SK-N-SH (cell line): ENCODE measurements around the gene CYFIP1. TPM values are rescaled to one million over a fixed set of nuclear protein-coding genes. Genes with fewer than 3 reads are reported as not detected.

Experiments used
- CTCF ChIA-PET: fragments of 300-600, 350-600 bp; formaldehyde crosslinking; extraction: SDS; loops from one replicate; lab custom pipeline; 2021; lab: Yijun Ruan, JAX
- POLR2A ChIA-PET: fragments of 350-600 bp; sonication (Branson Sonifier 250); formaldehyde crosslinking; extraction: SDS; loops from one replicate; lab custom pipeline; 2020; ENCODE audit warnings: antibody characterized with exemption, inconsistent platforms; lab: Yijun Ruan, JAX
- DNase-seq: peaks from one replicate; pipeline ENCODE4 v3.0.0; 2012
- H2AFZ ChIP-seq: fragments of 200-600 bp; sonication (generic); 2 replicates; pipeline ENCODE4 v1.8.1; 2016; ENCODE audit warnings: antibody characterized with exemption, mild to moderate bottlenecking, low read depth
- H3F3A ChIP-seq: fragments of 200-600 bp; sonication (generic); replicated peaks from 2 replicates; pipeline ENCODE3; 2016; ENCODE audit warnings: antibody characterized with exemption, mild to moderate bottlenecking; ENCODE audit not compliant: insufficient read depth
- H3K27ac ChIP-seq, 2 experiments: fragments of 200-500 bp in 1 of 2; fragments of 200-600 bp in 1 of 2; sonication (Bioruptor generic) in 1 of 2; sonication (generic), shearing (Covaris generic) in 1 of 2; 2 replicates each; pipeline versions ENCODE4 v1.5.1 to v1.6.1; 2014 to 2016; ENCODE audit warnings: low read depth in 2 of 2, inconsistent platforms in 1 of 2, low read length in 1 of 2, mild to moderate bottlenecking in 1 of 2, mixed read lengths in 1 of 2
- H3K27me3 ChIP-seq: fragments of 200-600 bp; sonication (generic), shearing (Covaris generic); 2 replicates; pipeline ENCODE4 v1.6.1; 2016; ENCODE audit warnings: mixed run types; ENCODE audit not compliant: insufficient read depth
- H3K36me3 ChIP-seq, 2 experiments: fragments of 200-500 bp in 1 of 2; fragments of 200-600 bp in 1 of 2; sonication (Bioruptor generic) in 1 of 2; sonication (generic) in 1 of 2; replicated peaks in 1 of 2; 2 replicates each; pipeline versions ENCODE3 to v1.5.1; 2014 to 2016; ENCODE audit warnings: low read length in 1 of 2, mild to moderate bottlenecking in 1 of 2; ENCODE audit not compliant: insufficient read depth in 2 of 2, control insufficient read depth in 1 of 2
- H3K4me1 ChIP-seq, 2 experiments: fragments of 200-500 bp in 1 of 2; fragments of 200-600 bp in 1 of 2; sonication (Bioruptor generic) in 1 of 2; sonication (generic), shearing (Covaris generic) in 1 of 2; 2 replicates each; pipeline versions ENCODE4 v1.5.1 to v1.6.1; 2014 to 2016; ENCODE audit warnings: low read depth in 1 of 2, low read length in 1 of 2, mixed run types in 1 of 2; ENCODE audit not compliant: insufficient read depth in 2 of 2, control insufficient read depth in 1 of 2
- H3K4me2 ChIP-seq: fragments of 200-600 bp; sonication (generic), shearing (Covaris generic); 2 replicates; pipeline ENCODE4 v1.6.1; 2017; ENCODE audit warnings: mixed run types
- H3K4me3 ChIP-seq, 2 experiments: fragments of 200-500 bp in 1 of 2; fragments of 200-600 bp in 1 of 2; sonication (Bioruptor generic) in 1 of 2; sonication (generic), shearing (Covaris generic) in 1 of 2; 2 replicates each; pipeline versions ENCODE4 v1.5.1 to v1.8.1; 2014 to 2016; ENCODE audit warnings: low read depth in 2 of 2, inconsistent platforms in 1 of 2, low read length in 1 of 2, mild to moderate bottlenecking in 1 of 2, mixed read lengths in 1 of 2, moderate library complexity in 1 of 2
- H3K79me2 ChIP-seq: fragments of 200-600 bp; sonication (generic); 2 replicates; pipeline ENCODE4 v1.8.1; 2017; ENCODE audit warnings: mild to moderate bottlenecking; ENCODE audit not compliant: insufficient read depth
- H3K9ac ChIP-seq: fragments of 200-600 bp; sonication (generic); 2 replicates; pipeline ENCODE4 v1.6.1; 2017; ENCODE audit warnings: mixed run types
- H3K9me2 ChIP-seq: fragments of 200-600 bp; sonication (generic); 2 replicates; pipeline ENCODE4 v1.6.1; 2017; ENCODE audit warnings: mixed run types
- H3K9me3 ChIP-seq: fragments of 200-600 bp; sonication (generic); 2 replicates; pipeline ENCODE4 v1.6.1; 2017; ENCODE audit warnings: mixed run types, mild to moderate bottlenecking, moderate library complexity
- H4K20me1 ChIP-seq: fragments of 200-600 bp; sonication (generic); 2 replicates; pipeline ENCODE4 v1.6.1; 2017; ENCODE audit warnings: mild to moderate bottlenecking, mixed run types; ENCODE audit not compliant: insufficient read depth
- CHD2 ChIP-seq: fragments of 150-350 bp; IDR thresholded peaks from 2 replicates; pipeline ENCODE4 v1.6.1; 2018; ENCODE audit warnings: low read length; ENCODE audit not compliant: partially characterized antibody
- FOXJ3 ChIP-seq: sonication (generic); formaldehyde crosslinking; IDR thresholded peaks from 2 replicates; pipeline ENCODE4 v1.5.1; 2020; ENCODE audit warnings: mild to moderate bottlenecking, missing genetic modification reagents
- GATA2 ChIP-seq: sonication (generic); formaldehyde crosslinking; IDR thresholded peaks from 2 replicates; pipeline ENCODE4 v1.5.0; 2020; ENCODE audit warnings: mild to moderate bottlenecking, missing genetic modification reagents
- JUND ChIP-seq: IDR thresholded peaks from 2 replicates; pipeline ENCODE4 v1.4.0; 2012
- POLR2AphosphoS5 ChIP-seq: IDR thresholded peaks from 2 replicates; pipeline ENCODE4 v1.6.1; 2012; ENCODE audit warnings: low read depth, low read length
- RFX5 ChIP-seq: IDR thresholded peaks from 2 replicates; pipeline ENCODE4 v1.6.1; 2012; ENCODE audit warnings: mild to moderate bottlenecking, improper control_type of control experiment, low read length
- RXRA ChIP-seq: IDR thresholded peaks from 2 replicates; pipeline ENCODE4 v1.4.0; 2012; ENCODE audit warnings: low read depth, mild to moderate bottlenecking, borderline replicate concordance
- SIN3A ChIP-seq: IDR thresholded peaks from 2 replicates; pipeline ENCODE4 v1.6.1; 2012; ENCODE audit warnings: low read depth, mild to moderate bottlenecking, low read length, moderate library complexity, borderline replicate concordance
- TCF12 ChIP-seq: IDR thresholded peaks from 2 replicates; pipeline ENCODE4 v1.4.0; 2012
- USF2 ChIP-seq: fragments of 150-350 bp; IDR thresholded peaks from 2 replicates; pipeline ENCODE4 v1.6.1; 2017; ENCODE audit warnings: antibody characterized with exemption, low read length, low read depth, borderline replicate concordance
- whole genome bisulfite sequencing: methylation state at CpG from one replicate; pipeline ENCODE4 v1.1.6; 2017; ENCODE audit warnings: low lambda C conversion rate; 5-methylcytosine and 5-hydroxymethylcytosine counted together
- polyA plus RNA-seq, 3 experiments: library from polyadenylated mRNA; depleted of rRNA; stranded (reverse); fragments of >200 nt; gene quantifications; 2 replicates each; pipeline ENCODE4 v1.2.3, GENCODE V29; 2012
- TF ChIP-seq, protein P1 (sequence below): IDR thresholded peaks from 2 replicates; pipeline ENCODE4 v1.4.0; 2012; ENCODE audit warnings: low read depth, borderline replicate concordance
- TF ChIP-seq, protein P2 (sequence below): IDR thresholded peaks from 2 replicates; pipeline ENCODE4 v1.4.0; 2012; ENCODE audit warnings: low read depth
- TF ChIP-seq, protein P3 (sequence below): IDR thresholded peaks from 2 replicates; pipeline ENCODE4 v1.4.0; 2012; ENCODE audit warnings: low read depth, borderline replicate concordance

Gene CYFIP1
- polyA plus RNA-seq, 1 of the 3 experiments (the other 2 are of a cell fraction) = 53.4 TPM

DNA sequence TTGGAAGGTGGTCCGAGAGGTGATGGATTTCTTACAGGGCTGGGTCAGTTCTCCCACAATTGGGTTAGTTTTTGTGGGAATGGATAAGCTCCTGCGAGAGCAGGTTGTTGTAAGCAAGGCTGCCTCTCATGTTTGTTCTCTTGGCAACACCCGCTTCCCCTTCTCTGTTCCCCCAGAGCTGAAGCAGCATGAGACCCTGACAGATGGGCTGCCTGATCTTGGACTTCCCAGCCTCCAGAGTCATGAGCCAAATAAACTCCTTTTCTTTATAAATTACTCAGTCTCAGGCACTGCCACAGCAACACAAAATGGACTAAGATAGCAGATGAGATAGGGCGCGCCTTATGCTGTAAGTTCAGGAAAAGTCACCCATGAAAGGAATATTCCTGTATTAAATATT, 103.1 kb downstream of the CYFIP1 start:
- TF ChIP-seq, protein P1, sequence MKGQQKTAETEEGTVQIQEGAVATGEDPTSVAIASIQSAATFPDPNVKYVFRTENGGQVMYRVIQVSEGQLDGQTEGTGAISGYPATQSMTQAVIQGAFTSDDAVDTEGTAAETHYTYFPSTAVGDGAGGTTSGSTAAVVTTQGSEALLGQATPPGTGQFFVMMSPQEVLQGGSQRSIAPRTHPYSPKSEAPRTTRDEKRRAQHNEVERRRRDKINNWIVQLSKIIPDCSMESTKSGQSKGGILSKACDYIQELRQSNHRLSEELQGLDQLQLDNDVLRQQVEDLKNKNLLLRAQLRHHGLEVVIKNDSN = no peak
- TF ChIP-seq TCF12 = no peak
- Histone ChIP-seq H3K36me3 (peaks cover 33 to 61% of the 10 kb centered on the region in 2 experiments), H3K4me1 (peaks cover 0 to 4% of the 10 kb centered on the region in 2 experiments; a peak in 1 of 4 replicates), H3F3A (peaks cover 8% of the 10 kb centered on the region), H3K79me2 (no peaks in the 10 kb centered on the region), H3K27ac (no peak overlapping the region), H3K9me3 (no peaks in the 10 kb centered on the region), H4K20me1 (no peaks in the 10 kb centered on the region), H3K4me2 (no peak overlapping the region), H3K27me3 (no peaks in the 10 kb centered on the region), H2AFZ (no peak overlapping the region), H3K9ac (no peak overlapping the region), H3K9me2 (no peaks in the 10 kb centered on the region), H3K4me3 (no peak overlapping the region)
- 98% methylated on average over 5 of the region's 5 CpGs for WGBS
- no peak for DNase-seq
- ChIA-PET POLR2A (no interaction called here), CTCF (interaction anchor here (0.9 kb wide), 1 partner anchor 16 kb away, joined by 3 read pairs; no protein-coding TSS in a partner anchor)

- Histone ChIP-seq H3K9me2 (no peaks in the 10 kb centered on the region), H4K20me1 (no peaks in the 10 kb centered on the region), H3K27ac (no peak overlapping the region), H3K9me3 (no peaks in the 10 kb centered on the region), H3K36me3 (peaks cover 43 to 66% of the 10 kb centered on the region in 2 experiments), H3K4me2 (no peak overlapping the region), H3K4me1 (peaks cover 0 to 4% of the 10 kb centered on the region in 2 experiments; a peak in 1 of 4 replicates), H3K79me2 (no peaks in the 10 kb centered on the region), H2AFZ (no peak overlapping the region), H3F3A (peaks cover 8% of the 10 kb centered on the region), H3K9ac (no peak overlapping the region), H3K4me3 (no peak overlapping the region), H3K27me3 (no peaks in the 10 kb centered on the region)
- 97% methylated on average over 7 of the region's 7 CpGs for WGBS
- TF ChIP-seq CHD2 (no peak), GATA2 (CRISPR knock-in tag) (no peak), USF2 (no peak), RFX5 (no peak), JUND (no peak)
- TF ChIP-seq, protein P2, sequence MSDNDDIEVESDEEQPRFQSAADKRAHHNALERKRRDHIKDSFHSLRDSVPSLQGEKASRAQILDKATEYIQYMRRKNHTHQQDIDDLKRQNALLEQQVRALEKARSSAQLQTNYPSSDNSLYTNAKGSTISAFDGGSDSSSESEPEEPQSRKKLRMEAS = no peak
- TF ChIP-seq, protein P1 = no peak
- ChIA-PET POLR2A (no interaction called here), CTCF (no interaction called here)
- no peak for DNase-seq
Observed at GRCh38 chr15:22874966-22875365, 105.2 kb downstream of the CYFIP1 start.

DNA sequence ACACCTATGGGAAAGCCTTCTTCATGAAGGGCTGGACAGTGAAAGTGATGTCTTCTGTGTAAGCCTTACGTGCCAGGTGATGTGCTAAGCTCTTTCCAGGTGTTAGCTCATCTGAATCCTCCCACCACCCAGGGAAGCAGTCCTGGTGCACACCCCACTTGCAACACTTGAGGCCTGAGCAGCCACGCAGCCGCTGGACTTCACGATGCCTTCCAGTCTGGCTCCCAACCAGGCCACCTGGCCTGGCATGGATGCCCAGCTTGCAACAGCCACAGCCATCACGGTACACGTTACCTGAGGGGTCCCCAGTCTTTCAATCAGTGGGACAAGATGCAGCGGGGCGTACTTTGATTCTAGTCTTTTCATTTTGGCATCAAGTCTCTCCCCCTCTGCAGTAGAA, 105.9 kb downstream of the CYFIP1 start:
- Histone ChIP-seq H3K9me2 (no peaks in the 10 kb centered on the region), H3K9ac (no peak overlapping the region), H2AFZ (no peak overlapping the region), H3K9me3 (no peaks in the 10 kb centered on the region), H3K4me3 (no peak overlapping the region), H3K79me2 (no peaks in the 10 kb centered on the region), H3K4me2 (no peak overlapping the region), H3K27ac (no peak overlapping the region), H3K4me1 (peaks cover 0 to 4% of the 10 kb centered on the region in 2 experiments; a peak in 1 of 4 replicates), H3F3A (peaks cover 8% of the 10 kb centered on the region), H3K36me3 (peaks cover 50 to 71% of the 10 kb centered on the region in 2 experiments), H3K27me3 (no peaks in the 10 kb centered on the region), H4K20me1 (no peaks in the 10 kb centered on the region)
- 94% methylated on average over 8 of the region's 8 CpGs for WGBS
- no peak for DNase-seq
- CTCF ChIA-PET = no interaction called here
- TF ChIP-seq, protein P3, sequence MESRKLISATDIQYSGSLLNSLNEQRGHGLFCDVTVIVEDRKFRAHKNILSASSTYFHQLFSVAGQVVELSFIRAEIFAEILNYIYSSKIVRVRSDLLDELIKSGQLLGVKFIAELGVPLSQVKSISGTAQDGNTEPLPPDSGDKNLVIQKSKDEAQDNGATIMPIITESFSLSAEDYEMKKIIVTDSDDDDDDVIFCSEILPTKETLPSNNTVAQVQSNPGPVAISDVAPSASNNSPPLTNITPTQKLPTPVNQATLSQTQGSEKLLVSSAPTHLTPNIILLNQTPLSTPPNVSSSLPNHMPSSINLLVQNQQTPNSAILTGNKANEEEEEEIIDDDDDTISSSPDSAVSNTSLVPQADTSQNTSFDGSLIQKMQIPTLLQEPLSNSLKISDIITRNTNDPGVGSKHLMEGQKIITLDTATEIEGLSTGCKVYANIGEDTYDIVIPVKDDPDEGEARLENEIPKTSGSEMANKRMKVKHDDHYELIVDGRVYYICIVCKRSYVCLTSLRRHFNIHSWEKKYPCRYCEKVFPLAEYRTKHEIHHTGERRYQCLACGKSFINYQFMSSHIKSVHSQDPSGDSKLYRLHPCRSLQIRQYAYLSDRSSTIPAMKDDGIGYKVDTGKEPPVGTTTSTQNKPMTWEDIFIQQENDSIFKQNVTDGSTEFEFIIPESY = no peak
- TF ChIP-seq RXRA = no peak
- no peak for TF ChIP-seq SIN3A
- no peak for TF ChIP-seq FOXJ3 (CRISPR knock-in tag)
- TF ChIP-seq POLR2AphosphoS5 = no peak
- POLR2A ChIA-PET = no interaction called here
